SK-N-DZ (cell line): ENCODE results near the gene TNFRSF13B. TPM values are rescaled to one million over a fixed set of nuclear protein-coding genes. Genes with fewer than 3 reads are reported as not detected.
"Not testable (repeated sequence)": the region's sequence is repeated elsewhere in the genome, so short reads cannot be mapped to it uniquely, and the experiment has no call there.

ENCODE experiments used
- DNase-seq: peaks from one replicate; pipeline ENCODE4 v3.0.0-alpha.2; 2015; ENCODE audit warnings: low spot score
- polyA plus RNA-seq, 2 experiments: library from polyadenylated mRNA; depleted of rRNA; stranded (reverse); fragments of >200 nt; gene quantifications; 2 replicates each; pipeline ENCODE4 v1.2.3, GENCODE V29; 2014

TNFRSF13B gene
- not detected in 2 replicates for polyA plus RNA-seq (2014; cell fraction: cytosol; rRNA removed)
- polyA plus RNA-seq (2014; cell fraction: nucleus; rRNA removed): not detected in 2 replicates

DNA sequence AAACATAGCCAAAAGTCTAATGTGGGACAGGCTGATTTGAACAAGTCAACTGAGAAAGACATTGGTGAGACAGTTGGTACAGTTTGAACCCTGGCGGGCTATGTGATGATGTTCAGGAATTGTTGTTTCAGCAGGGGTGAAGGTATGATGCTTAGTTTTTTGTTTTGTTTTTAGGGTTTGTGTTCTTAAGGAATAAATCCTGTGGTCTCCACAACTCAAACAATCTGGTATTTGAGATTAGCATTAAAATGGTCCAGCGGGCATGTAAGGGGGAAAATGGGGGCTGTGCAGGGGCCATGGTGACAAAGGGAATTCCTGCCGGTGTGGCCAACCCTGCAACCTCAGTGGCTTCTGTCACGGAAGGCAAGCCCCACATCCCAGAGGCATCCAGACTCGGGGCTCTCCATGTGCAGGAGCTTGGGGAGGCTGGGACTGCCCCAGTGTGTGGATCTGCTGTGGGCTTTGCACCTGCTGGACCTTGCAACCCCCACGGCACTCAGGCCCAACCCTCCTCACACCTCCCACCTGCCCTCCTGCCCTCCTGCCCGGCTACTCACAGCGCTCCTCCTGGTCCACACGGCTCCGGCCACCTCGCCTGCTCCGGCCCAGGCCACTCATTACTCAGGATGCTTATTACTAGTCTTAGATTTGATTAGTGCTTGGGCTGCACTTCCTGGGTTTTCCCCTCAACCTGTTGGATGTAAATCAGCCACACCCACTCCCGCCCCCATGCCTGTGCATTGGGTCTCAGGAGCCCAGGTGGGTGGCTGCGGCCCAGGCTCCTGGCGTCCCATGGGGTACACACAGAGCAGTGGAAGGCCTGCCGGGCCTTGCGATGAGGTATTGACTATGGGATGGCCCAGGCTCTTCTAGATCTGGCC, at the start of gene TNFRSF13B:
TNFRSF13B (minus strand) TSS at position 661 of the 881 bp plus-strand sequence; CDS start at position 618, 43 bp downstream.
- no peak for DNase-seq

DNA sequence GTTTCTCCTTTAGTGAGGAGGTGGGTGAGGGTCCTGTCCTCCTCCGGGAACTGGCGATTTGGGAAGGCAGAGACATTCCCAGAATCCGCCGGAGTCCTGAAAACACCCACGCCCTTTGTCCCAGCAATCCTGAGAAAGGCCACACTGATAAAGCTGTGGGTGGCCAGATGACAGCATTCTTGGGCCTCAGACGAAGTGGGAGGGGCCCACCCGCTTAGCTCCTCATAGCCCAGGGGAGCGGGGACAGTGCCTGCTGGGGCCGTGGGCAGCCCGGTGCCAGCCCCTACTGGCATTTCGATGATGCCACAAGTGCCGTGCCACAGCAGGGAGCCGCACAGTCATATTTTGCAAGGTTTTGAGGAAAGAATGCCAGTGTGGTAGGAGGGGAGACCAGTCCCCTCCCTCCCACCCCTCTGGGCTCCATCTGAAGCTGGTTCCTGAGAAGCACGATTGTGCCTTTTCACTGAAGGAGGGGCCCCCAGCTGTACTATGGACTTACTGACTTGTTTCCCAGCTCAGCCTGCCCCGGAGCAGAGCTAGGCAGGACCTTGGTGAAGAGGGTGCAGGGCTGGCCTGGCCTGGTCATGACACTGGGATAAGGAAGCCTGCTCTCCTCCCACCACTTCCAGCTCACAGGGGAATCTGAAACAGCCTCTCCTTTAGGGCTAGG, 49.4 kb upstream of the TNFRSF13B start:
- DNase-seq: no peak

DNA sequence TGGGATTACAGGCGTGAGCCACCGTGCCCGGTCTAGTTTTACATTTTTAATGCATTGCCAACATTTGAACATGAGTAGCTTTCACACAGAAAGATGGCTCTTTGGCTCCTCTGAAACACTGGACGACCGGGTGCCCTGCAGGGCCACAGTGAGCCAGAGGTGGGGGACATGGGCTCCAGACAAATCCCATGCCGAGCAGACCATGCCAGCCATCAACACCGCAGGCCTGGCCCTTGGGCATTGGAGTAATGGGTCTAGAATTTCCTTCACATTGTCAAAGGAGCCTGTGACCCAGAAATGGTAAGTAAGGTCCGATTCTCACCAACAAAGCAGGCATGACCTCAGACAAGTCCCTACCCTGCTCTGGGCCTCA, 48.9 kb upstream of the TNFRSF13B start:
- DNase-seq: no peak

DNA sequence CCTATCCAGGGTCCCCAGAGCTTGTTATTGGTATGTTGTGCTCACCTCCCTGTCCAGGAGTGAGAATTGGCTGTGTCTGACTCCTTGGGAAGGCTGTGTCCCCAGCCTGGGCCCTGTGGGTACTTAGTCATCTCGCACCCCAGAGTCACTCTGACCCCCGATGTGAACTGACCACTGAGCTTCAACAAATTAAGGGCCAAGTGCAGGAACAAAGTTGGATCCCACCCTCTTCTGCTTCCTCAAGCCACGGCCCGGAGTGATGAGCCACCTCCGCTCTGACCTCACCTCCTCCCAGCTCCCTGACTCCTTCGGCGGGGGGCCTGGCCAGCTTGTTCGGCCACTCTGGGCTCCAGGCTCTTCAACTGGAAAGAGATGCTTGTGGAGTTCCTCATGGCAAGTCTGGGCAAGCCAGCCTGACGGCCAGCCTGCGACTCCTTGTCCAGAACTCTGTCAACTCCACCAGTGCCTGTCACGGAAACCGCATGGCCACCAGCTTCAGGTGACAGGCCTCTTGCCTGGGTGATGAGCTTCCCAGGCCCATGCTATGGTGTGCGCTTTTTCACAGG, 48.1 kb upstream of the TNFRSF13B start:
- no peak for DNase-seq

DNA sequence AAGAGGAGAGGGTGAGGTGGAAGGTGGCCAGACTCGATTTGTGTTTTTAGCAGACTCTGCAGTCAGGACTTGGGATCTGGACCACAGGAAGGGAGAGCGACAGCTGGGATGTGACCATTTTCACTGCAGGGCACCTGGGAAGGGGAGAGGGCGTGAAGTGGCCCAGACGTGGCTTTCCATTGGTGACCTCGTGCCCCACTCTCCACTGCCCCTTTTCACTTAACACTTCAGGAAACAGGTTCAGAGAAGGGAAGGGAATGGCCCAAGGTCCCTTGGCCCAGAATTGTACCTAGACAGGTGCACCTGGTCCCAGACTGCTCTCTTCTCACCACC, 47.5 kb upstream of the TNFRSF13B start:
- DNase-seq: no peak

DNA sequence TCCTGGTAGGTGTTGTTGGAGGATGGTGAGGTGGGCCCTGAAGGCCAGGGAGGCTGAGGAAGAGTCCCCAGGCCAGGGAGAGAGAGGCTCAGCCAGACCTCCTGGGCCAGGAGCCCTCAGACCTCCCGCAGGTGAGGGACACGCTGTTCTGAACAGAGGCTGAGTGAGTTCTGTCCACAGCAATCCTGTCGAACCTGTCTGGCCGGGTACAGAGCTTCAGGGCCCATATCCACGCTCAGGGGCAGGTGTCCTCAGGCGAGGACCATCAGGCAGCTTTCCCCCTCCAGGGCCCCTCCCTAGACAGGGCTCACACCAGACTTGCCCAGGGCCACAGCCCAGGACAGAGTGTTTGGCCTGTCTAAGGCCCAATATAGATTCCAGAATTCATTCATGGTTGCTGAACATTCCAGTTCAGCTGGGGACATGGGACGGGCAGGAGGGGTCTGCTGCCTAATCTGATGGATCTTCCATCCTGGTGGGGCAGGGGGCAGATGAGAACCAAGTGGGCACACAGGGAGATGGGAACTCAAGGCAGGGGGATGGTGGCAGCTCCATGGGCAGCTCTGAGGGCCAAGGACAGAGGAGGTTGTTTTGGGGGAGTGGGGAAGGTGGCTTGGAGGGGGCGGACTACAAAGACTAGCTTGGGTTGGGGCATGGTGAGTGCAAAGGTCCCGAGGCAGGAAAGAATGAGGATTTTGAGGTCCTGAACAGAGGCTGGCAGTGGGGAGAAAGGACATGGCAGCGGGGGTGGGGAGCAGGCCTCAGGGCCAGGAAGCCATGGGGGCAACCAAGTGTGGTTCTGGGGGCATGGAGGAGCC, 46.9 kb upstream of the TNFRSF13B start:
- DNase-seq: no peak

DNA sequence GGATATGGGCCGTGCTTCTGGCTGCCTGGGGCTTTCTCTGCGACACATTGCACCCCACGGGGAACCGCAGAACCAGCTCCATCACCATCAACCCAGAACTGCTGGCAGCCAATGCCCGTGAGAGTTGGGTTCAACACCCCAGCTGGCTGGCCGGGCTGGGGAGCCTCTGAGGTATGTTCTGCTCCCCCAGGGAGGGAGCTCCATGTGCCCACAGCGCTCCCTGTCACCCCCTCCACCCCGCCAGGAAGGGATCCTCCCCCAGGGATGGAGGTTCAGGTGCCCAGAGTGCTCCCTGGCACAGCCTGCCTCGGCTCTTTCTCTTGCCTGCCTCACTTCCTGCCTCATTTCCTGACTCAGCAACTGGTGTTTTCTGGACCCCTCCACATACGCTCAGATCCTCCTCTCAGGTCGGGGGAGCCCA, 46.1 kb upstream of the TNFRSF13B start:
- DNase-seq: no peak

DNA sequence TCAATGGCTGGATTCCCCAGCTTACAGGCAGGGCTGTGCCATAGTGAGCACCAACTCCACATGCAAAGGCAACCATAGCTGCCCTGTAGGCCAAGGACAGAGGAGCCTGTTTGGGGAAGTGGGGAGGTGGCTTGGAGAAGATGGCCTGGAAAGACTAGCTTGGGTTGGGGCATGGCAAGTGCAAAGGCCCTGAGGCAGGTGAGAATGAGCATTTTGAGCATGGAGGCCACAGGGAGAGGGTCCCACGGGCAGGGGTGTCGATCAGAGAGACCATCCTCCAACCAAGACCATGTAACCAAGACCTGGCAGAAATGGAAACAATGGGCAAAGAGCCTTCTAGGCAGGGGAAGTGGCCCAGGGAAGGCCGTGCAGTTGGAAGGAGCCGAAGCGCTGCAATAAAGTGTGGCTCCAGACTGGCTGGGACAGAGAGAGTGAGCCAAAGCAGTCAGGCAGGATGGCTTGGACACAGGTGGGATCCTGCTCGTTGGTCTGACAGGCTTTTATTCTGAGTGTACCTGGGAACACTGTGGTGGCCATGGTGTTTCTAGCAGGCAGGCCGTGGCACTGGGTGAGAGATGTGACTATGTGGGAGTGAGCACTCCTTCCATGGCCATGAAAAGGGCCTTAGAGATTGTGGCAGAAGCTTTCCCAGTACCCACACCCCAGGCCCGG, 45.6 kb upstream of the TNFRSF13B start:
- DNase-seq: no peak

DNA sequence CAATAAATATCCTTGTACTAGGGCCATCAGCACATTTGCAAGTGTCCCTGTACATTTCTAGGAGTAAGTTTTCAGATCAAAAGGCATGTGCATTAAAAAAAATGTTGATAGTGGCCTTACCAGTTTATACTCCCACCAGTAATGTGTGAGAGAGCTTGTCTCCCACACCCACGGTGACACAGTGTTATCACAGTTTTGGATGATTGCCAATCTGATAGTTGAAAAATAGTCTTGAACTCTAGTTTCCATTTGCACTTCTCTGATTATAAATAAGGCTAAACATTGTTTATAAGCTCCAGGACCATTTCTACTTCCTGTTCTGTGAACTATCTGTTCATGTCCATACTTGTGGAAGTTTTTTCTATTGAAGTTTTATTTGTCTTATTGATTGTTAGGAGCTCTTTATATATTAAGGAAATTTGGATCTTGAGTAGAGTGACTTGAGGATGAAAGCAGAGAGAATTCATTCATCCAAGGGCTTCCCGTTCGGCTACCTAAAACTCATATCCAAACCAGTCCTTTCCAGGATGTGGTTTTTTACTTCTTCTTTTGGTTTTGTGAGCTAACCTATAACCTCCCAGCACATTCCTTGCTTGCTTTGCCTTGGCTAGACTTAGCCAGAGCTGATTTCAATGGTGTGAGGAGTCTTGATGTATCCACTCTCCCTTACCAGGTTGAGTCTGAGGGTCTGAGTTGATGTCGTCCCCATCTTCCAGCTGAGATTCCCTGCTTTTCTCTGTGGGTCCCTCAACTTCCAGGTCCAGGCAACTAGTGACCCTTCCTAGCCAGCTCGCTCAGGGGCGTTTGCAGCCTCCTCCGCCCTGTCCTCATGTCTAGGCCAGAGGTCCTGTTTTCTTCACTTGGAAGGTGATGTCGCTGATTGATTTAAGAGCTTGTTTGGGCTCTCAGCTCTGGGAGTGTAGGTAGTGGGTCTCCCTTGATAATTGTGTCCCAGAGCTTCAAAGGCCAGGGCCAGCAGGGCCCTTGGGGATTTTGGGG, 44.6 kb upstream of the TNFRSF13B start:
- not testable (repeated sequence) for DNase-seq

DNA sequence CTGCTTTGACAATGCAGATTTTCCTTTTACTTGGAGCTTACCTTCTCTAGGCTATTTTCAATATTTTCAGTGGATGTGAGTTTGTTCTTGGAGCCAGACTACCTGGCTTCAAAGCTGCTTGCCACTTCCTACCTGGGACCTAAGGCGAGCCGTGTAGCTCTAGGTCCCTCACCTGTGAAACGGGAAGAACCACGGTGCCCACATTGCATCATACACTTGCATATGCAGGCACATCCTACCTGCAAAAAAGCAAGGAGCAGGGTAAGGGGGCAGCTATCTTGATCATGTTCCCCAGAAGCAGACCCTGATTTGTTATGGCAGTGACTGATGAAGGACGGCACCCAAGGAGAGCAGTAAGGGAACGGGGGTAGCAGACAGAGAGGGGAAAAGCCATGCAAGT, 43.3 kb upstream of the TNFRSF13B start:
- DNase-seq: no peak

DNA sequence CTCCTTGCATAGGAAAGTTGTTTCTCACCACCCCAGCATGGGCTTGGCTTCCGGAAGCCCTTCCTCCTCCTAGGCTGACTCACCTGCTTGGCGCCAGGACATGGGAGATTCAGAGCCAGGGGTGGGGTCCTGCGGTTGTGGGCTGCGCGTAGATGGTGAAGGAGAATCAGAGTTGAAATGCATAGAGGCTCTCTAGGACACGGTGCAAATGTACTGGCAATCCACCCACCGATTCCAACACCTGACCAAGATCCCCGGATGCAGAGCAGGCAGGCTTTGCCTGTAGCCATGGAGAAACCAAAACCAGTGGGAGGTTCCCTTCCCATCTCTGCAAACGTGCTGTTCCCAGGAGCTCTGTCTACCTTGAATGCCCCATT, 42.8 kb upstream of the TNFRSF13B start:
- not testable (repeated sequence) for DNase-seq

DNA sequence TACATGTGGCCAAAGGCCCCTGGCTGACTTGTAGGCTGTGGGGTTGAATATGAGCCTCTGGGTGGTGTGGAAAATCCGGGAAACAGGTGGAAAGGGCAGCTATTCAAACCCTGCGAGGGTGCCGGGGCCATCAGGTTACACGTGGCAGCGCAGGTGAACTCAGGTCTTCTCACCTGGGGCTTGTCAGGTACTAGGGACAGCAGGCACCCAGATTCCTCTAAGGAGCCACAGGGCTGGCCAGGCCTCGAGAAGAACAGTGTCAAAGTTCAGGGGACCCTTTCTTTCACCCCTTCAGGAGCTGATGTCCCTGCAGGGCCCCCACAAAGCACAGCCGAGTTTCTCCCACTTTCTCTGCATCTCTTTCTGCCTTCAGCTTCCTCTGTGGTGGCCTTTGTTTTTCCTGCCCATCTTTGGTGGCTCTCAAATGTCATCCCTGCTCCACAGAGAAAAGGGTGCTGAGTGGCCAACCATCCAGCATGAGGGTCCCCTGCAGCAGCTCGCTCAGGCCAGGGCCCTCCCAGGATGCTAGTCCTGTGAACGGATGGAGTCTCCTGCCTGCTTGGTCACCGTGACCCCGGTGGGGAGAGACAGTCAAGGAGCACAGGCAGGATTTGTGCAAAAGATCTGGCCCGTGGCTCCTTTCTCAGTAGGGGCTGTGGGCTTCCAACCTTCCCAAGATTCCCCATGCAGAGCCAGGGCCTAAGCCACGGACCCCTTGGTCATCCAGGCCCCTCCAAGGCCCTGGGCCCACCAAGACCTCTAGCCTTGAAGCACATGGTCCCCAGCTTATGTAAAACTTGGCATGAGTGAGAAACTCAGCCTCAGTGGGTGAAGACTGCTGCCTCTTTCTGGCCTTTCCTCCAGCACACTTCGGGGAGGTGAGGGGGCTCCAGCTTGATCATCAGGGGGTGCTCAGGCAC, 42.2 kb upstream of the TNFRSF13B start:
- DNase-seq: not testable (repeated sequence)

DNA sequence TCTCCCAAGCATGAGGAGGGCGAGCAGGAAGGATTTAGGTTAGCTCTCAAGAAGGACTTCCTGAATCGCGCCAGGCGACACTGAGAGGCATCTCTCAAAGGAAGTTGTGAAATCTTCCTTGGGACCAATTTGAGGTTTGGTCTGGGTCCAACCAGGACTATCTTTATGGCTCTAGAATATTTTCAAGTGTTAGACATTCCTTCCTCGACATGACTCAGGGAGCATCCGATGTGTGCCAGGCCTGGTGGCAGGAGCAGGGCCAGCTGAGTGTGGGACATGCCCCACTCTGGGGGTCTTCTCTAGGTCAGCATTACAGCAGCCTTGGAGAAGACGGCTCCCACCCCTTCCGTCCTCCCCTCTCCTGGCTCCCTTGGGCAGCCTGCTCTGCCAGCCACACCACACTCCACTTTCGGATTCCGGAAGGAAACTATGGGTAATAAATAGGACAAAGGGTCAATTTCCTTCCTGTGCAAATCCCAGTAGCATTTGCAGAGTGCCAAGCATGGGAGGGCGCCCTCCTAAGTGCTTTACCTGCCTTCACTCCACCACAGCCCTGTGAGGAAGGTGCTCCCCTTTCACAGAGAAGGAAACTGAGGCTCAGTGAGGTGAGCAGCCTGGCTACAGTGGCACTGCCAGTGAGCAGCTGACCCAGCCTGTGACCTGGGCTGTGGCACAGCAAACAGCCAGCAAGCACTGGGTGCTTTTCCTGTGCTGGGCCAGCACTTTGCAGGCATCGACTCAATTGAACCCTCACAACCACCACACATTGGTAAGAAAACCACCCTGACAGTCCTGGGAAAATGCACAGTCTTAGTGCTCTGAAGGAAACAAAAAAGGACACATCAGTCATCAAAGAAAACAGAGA, 39.4 kb upstream of the TNFRSF13B start:
- not testable (repeated sequence) for DNase-seq

DNA sequence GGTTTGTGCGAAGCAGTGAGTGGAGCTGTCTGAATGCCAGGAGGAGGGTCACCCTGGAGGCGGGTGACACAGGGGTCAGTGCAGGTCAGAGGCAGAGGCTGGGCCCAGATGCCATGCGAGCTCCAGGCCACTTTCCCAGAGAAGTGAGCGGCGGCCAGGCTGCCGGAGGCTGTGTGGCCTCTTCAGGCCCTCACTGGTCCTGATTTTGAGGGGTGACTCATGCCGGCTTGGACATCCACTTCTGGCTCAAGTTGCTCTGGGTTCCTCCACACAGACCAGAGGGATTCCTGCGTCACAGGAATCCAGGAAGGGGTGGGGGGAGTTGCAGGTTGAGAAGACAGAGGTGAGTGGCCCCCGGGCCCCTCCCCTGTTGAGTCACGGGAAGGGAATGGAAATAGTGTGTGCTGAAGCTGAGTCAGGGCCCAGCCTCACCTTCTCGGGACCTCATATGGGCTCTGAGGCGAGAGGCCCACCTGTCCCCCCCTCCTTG, 38.7 kb upstream of the TNFRSF13B start:
- not testable (repeated sequence) for DNase-seq

DNA sequence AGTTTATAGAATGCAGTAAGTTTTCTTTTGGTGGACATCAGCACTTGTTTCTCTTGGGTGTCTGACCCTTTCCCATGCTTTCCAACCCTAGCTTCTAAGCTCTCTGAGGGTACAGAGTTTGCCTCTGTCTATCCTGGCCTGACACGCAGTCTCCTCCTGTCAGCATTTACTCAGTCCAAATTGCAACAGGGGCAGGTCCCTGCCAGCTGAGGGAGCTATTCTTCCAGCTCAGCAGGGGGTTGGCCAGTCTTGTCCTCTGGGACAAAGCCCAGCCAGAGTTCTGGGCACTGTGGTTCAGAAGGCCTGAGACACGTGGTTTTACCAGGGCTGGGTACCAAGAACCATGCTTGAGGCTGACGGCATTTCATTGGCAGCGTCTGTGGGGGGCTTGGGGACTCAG, 38.1 kb upstream of the TNFRSF13B start:
- DNase-seq: not testable (repeated sequence)

DNA sequence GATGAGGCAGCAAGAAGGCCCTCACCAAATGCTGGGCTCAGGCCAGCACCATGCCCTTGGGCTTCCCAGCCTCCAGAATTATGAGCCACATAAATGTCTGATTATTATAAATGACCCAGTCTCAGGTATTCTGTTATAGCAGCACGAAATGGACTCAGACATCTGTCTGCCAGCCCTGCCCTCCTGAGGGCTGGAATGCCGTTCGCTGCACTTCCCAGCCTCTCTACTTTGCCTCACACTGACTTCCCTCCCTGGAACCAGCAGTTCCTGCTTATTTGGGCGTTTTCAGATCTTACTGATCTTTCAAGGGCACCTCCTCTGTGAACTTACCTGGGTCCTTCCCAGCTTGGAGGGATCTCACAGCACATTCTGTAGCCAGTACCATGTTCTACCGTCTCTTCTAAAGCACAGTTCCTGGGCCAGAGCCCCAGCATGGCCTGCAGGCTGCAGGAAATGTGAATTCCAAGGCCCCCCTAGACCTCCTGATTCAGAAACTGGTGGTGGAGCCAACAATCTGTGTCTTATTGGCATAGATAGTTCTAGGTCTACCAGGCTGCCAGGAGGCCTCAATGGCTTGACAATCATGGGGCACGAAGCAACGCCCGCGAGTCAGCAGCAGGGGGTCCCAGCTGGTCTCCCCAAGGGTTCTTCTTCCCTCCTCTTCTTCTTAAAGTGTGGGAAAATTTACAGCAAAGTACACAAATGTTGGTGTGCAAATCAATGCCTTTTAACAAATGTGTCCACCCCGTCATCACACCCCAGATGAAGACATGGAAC, 36.9 kb upstream of the TNFRSF13B start:
- not testable (repeated sequence) for DNase-seq

DNA sequence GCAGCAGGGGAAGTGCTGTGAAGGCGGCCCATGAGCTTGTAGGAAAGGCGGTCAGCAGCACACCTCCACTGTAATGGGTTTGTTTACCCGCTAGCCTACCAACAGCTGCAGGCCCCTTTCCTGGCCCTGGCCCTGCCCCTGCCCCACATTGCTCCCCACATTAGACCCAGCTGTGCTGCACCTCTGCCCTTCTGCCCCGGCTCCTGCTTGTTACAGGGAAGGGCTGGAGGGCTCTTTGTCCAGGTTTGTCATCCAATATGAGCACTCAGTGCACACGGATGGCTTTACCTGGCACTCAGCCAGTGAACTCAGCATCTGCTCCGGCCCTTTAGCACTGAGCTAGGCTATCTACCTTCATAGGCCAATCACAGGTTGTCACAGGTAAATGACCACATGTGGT, 36.0 kb upstream of the TNFRSF13B start:
- DNase-seq: not testable (repeated sequence)
